CD14-positive monocyte (primary cell): ENCODE measurements around the gene IGLL1. TPM values are rescaled to one million over a fixed set of nuclear protein-coding genes. Genes with fewer than 3 reads are reported as not detected.

Experiments
- DNase-seq, 3 donors: peaks; one replicate each; pipeline ENCODE4 v3.0.0-alpha.2; 2011 to 2022
- H2AFZ ChIP-seq: 2 replicates; pipeline ENCODE4 v1.6.0; 2012; ENCODE audit warnings: mild to moderate bottlenecking, low read depth, low read length, inconsistent platforms; ENCODE audit not compliant: insufficient read depth, poor library complexity, severe bottlenecking
- H3K27ac ChIP-seq, 2 donors: 1 replicate in 1 of 2; 2 replicates in 1 of 2; pipeline ENCODE4 v1.5.1; 2012 to 2013; ENCODE audit warnings: low read length in 2 of 2, control low read depth in 1 of 2, inconsistent platforms in 1 of 2, low read depth in 1 of 2, mild to moderate bottlenecking in 1 of 2
- H3K27me3 ChIP-seq, 2 donors: one replicate each; pipeline versions ENCODE4 v1.6.0 to v1.6.1; 2011 to 2013; ENCODE audit warnings: low read length in 2 of 2; ENCODE audit not compliant: control insufficient read depth in 2 of 2, insufficient read depth in 2 of 2
- H3K36me3 ChIP-seq, 2 donors: replicated peaks in 1 of 2; 1 replicate in 1 of 2; 2 replicates in 1 of 2; pipeline versions ENCODE4 v1.5.1 to v1.6.1; 2012 to 2013; ENCODE audit warnings: low read length in 2 of 2, control low read depth in 1 of 2, inconsistent platforms in 1 of 2, mild to moderate bottlenecking in 1 of 2; ENCODE audit not compliant: insufficient read depth in 2 of 2, control insufficient read depth in 1 of 2
- H3K4me1 ChIP-seq, 2 donors: 1 replicate in 1 of 2; 2 replicates in 1 of 2; pipeline versions ENCODE4 v1.5.1 to v1.6.1; 2012 to 2013; ENCODE audit warnings: low read length in 2 of 2, control low read depth in 1 of 2, inconsistent platforms in 1 of 2, mild to moderate bottlenecking in 1 of 2, moderate library complexity in 1 of 2; ENCODE audit not compliant: insufficient read depth in 2 of 2, control insufficient read depth in 1 of 2
- H3K4me2 ChIP-seq: replicated peaks from 2 replicates; pipeline ENCODE3; 2012; ENCODE audit warnings: low read length, moderate library complexity, mild to moderate bottlenecking; ENCODE audit not compliant: poor library complexity, severe bottlenecking; ENCODE audit errors: extremely low read depth
- H3K4me3 ChIP-seq, 3 experiments: fragments of 200-600 bp in 1 of 3; sonication (generic) in 1 of 3; replicated peaks in 1 of 3; 1 replicate in 2 of 3; 2 replicates in 1 of 3; pipeline ENCODE4 v1.5.1; 2011 to 2013; ENCODE audit warnings: low read length in 3 of 3, mild to moderate bottlenecking in 3 of 3, control low read depth in 2 of 3, low read depth in 2 of 3, inconsistent platforms in 1 of 3, moderate library complexity in 1 of 3
- H3K79me2 ChIP-seq: 2 replicates; pipeline ENCODE4 v1.6.0; 2012; ENCODE audit warnings: mild to moderate bottlenecking, control low read depth, inconsistent platforms, low read length, moderate library complexity; ENCODE audit not compliant: insufficient read depth
- H3K9ac ChIP-seq: 2 replicates; pipeline ENCODE4 v1.6.0; 2017; ENCODE audit warnings: low read length, mild to moderate bottlenecking; ENCODE audit not compliant: insufficient read depth, poor library complexity, severe bottlenecking
- H3K9me3 ChIP-seq, 2 donors: replicated peaks in 1 of 2; 1 replicate in 1 of 2; 2 replicates in 1 of 2; pipeline versions ENCODE4 v1.5.1 to v1.6.1; 2012 to 2013; ENCODE audit warnings: low read length in 2 of 2, control low read depth in 1 of 2; ENCODE audit not compliant: control insufficient read depth in 1 of 2, insufficient read depth in 1 of 2
- H4K20me1 ChIP-seq: 2 replicates; pipeline ENCODE4 v1.6.0; 2012; ENCODE audit warnings: mild to moderate bottlenecking, low read length, control low read depth, moderate library complexity; ENCODE audit not compliant: insufficient read depth
- H3K27ac Mint-ChIP-seq, 7 donors: one replicate each; pipeline ENCODE4 v1.8.0; 2020; ENCODE audit warnings: mild to moderate bottlenecking in 7 of 7, mixed read lengths in 7 of 7, moderate library complexity in 6 of 7, inconsistent platforms in 2 of 7
- H3K27me3 Mint-ChIP-seq, 3 donors: one replicate each; pipeline ENCODE4 v1.8.0; 2021 to 2022; ENCODE audit warnings: low read depth in 3 of 3, mild to moderate bottlenecking in 3 of 3, mixed read lengths in 3 of 3, moderate library complexity in 3 of 3, inconsistent platforms in 1 of 3
- H3K36me3 Mint-ChIP-seq, 2 donors: one replicate each; pipeline ENCODE4 v1.8.0; 2020; ENCODE audit warnings: mixed read lengths in 2 of 2, inconsistent platforms in 1 of 2, mild to moderate bottlenecking in 1 of 2
- H3K4me1 Mint-ChIP-seq: one replicate; pipeline ENCODE4 v1.8.0; 2020; ENCODE audit warnings: mild to moderate bottlenecking, mixed read lengths
- H3K4me3 Mint-ChIP-seq, 2 donors: one replicate each; pipeline ENCODE4 v1.8.0; 2020; ENCODE audit warnings: mild to moderate bottlenecking in 2 of 2, mixed read lengths in 2 of 2, moderate library complexity in 1 of 2
- H3K9me3 Mint-ChIP-seq, 7 donors: one replicate each; pipeline ENCODE4 v1.8.0; 2020 to 2022; ENCODE audit warnings: mixed read lengths in 7 of 7, mild to moderate bottlenecking in 6 of 7, moderate library complexity in 6 of 7, inconsistent platforms in 2 of 7
- CTCF ChIP-seq: fragments of 200-600 bp; IDR thresholded peaks from one replicate; pipeline ENCODE4 v1.8.0; 2022; ENCODE audit warnings: antibody characterized with exemption, mild to moderate bottlenecking
- WGBS: methylation state at CpG from one replicate; pipeline ENCODE4 v1.1.5; 2013; ENCODE audit warnings: missing lambda C conversion rate; ENCODE audit not compliant: insufficient coverage; 5-methylcytosine and 5-hydroxymethylcytosine counted together
- intact Hi-C, 2 donors: fragments of 100-400 bp; cut with micrococcal nuclease; formaldehyde crosslinking; loops; one replicate each; pipeline versions ENCODE4 v1.15.0 to v1.15.1; 2023
- polyA plus RNA-seq, 3 donors: library from polyadenylated mRNA; depleted of rRNA in 1 of 3; unstranded in 2 of 3; stranded (reverse) in 1 of 3; fragments of 300-500 nt in 2 of 3; fragments of >200 nt in 1 of 3; fragmentation: Illumina TruSeq in 2 of 3; gene quantifications; 1 replicate in 2 of 3; 2 replicates in 1 of 3; pipeline ENCODE4 v1.2.3, GENCODE V29; 2012 to 2021

Gene IGLL1
- polyA plus RNA-seq, 3 donors: not detected

GRCh38 chr22:23578306-23578705 is 1.8 kb downstream of the IGLL1 start:
- 59% methylated on average over 3 of the region's 11 CpGs for WGBS

GRCh38 chr22:23576681-23577080 is 3.4 kb downstream of the IGLL1 start:
- H2AFZ ChIP-seq: no peak overlapping the region
- no peak overlapping the region for H3K9ac ChIP-seq
- no peaks in the 10 kb centered on the region for H4K20me1 ChIP-seq
- no peak overlapping the region for H3K27ac ChIP-seq
- H3K4me2 ChIP-seq: no peak overlapping the region
- Mint-ChIP-seq H3K36me3 (no peaks in the 10 kb centered on the region), H3K27ac (no peak overlapping the region), H3K9me3 (no peaks in the 10 kb centered on the region), H3K4me1 (peaks cover 15% of the 10 kb centered on the region), H3K27me3 (peaks cover 7 to 22% (median 12%) of the 10 kb centered on the region in 3 donors), H3K4me3 (no peak overlapping the region)
- 58% methylated on average over 4 of the region's 5 CpGs for WGBS
- intact Hi-C loops: no loop called here
- H3K27me3 ChIP-seq: peaks cover 0 to 8% of the 10 kb centered on the region in 2 donors
- H3K36me3 ChIP-seq: no peaks in the 10 kb centered on the region
- H3K79me2 ChIP-seq: no peaks in the 10 kb centered on the region
- DNase-seq: no peak
- no peaks in the 10 kb centered on the region for H3K4me1 ChIP-seq
- H3K4me3 ChIP-seq: no peak overlapping the region
- H3K9me3 ChIP-seq: no peaks in the 10 kb centered on the region
- TF ChIP-seq CTCF: no peak

More at GRCh38 chr22:23578306-23578705, 1.8 kb downstream of the IGLL1 start:
- H4K20me1 ChIP-seq: no peaks in the 10 kb centered on the region
- no peak for DNase-seq
- no peak for TF ChIP-seq CTCF
- Mint-ChIP-seq H3K27ac (no peak overlapping the region), H3K4me3 (no peak overlapping the region), H3K27me3 (peaks cover 4 to 24% (median 13%) of the 10 kb centered on the region in 3 donors), H3K36me3 (no peaks in the 10 kb centered on the region), H3K9me3 (peaks cover 0 to 2% (median 0%) of the 10 kb centered on the region in 7 donors), H3K4me1 (peaks cover 15% of the 10 kb centered on the region)
- H3K9me3 ChIP-seq: no peaks in the 10 kb centered on the region
- no peak overlapping the region for H3K27ac ChIP-seq
- no peaks in the 10 kb centered on the region for H3K4me1 ChIP-seq
- H3K36me3 ChIP-seq: no peaks in the 10 kb centered on the region
- peaks cover 0 to 8% of the 10 kb centered on the region in 2 donors for H3K27me3 ChIP-seq
- no peak overlapping the region for H2AFZ ChIP-seq
- no peak overlapping the region for H3K4me2 ChIP-seq
- no peak overlapping the region for H3K4me3 ChIP-seq
- H3K9ac ChIP-seq: no peak overlapping the region
- intact Hi-C loops: no loop called here
- no peaks in the 10 kb centered on the region for H3K79me2 ChIP-seq
